Peyer's patch (tissue), 4 donors: ENCODE results near the gene SMAD3.

ENCODE experiments used
- CTCF ChIP-seq, 6 experiments: fragments of 450-650 bp in 4 of 6; fragments of 200-600 bp in 2 of 6; sonication (generic) in 1 of 6; IDR thresholded peaks; one replicate each; pipeline ENCODE4 v1.5.1; 2017 to 2019; ENCODE audit warnings: antibody characterized with exemption in 6 of 6, mild to moderate bottlenecking in 3 of 6, moderate library complexity in 1 of 6
- POLR2A ChIP-seq, 2 donors: fragments of 450-650 bp; IDR thresholded peaks; one replicate each; pipeline ENCODE4 v1.5.1; 2017; ENCODE audit warnings: antibody characterized with exemption in 2 of 2, mild to moderate bottlenecking in 2 of 2, moderate library complexity in 2 of 2

- TF ChIP-seq CTCF (IDR thresholded peaks at IDR 0.05) (no peak), POLR2A (IDR thresholded peaks at IDR 0.05) (no peak)
These were observed 130.8 kb downstream of the SMAD3 start for GRCh38 chr15:67196222-67196621.
